NCI-H226 (cell line): Measurements from ENCODE around the gene ARMC6.
A peak's percentile ranks its signal among the peaks of the same experiment; 100 is the strongest.

Experiments
- DNase-seq: peaks from one replicate; pipeline ENCODE4 v3.0.0-alpha.2; 2015

Gene ARMC6

GRCh38 chr19:19056636-19057275, 23.4 kb downstream of the ARMC6 start:
- DNase-seq: no peak

GRCh38 chr19:19057317-19057716, 23.9 kb downstream of the ARMC6 start:
- no peak for DNase-seq

- DNase-seq: no peak
These were observed 24.3 kb downstream of the ARMC6 start for GRCh38 chr19:19057720-19058119.

GRCh38 chr19:19059018-19059836, 25.8 kb downstream of the ARMC6 start:
- DNase-seq: no peak

GRCh38 chr19:19059837-19060611, 26.6 kb downstream of the ARMC6 start:
- DNase-seq: no peak

GRCh38 chr19:19061506-19061905, 28.1 kb downstream of the ARMC6 start:
- DNase-seq: no peak

- DNase-seq: peak; percentile 47
These were observed 29.2 kb downstream of the ARMC6 start for GRCh38 chr19:19062454-19063182.

- peak; percentile 100 for DNase-seq
These were observed 30.0 kb downstream of the ARMC6 start, which contains the start of gene SLC25A42 for GRCh38 chr19:19063183-19064097. Gene SLC25A42 (plus strand): TSS chr19:19063994. CDS start chr19:19096125, 32,131 bp downstream.

- DNase-seq: no peak
These were observed 30.8 kb downstream of the ARMC6 start for GRCh38 chr19:19064098-19064722.

- DNase-seq: no peak
These were observed 31.7 kb downstream of the ARMC6 start for GRCh38 chr19:19064811-19065745.

- no peak for DNase-seq
These were observed 34.1 kb downstream of the ARMC6 start for GRCh38 chr19:19067276-19068072.

- DNase-seq: no peak
These were observed 35.6 kb downstream of the ARMC6 start for GRCh38 chr19:19068659-19069654.

- DNase-seq: no peak
These were observed 38.5 kb downstream of the ARMC6 start for GRCh38 chr19:19071897-19072296.

- DNase-seq: no peak
These were observed 40.9 kb downstream of the ARMC6 start for GRCh38 chr19:19074196-19074882.

GRCh38 chr19:19075126-19075525, 41.7 kb downstream of the ARMC6 start:
- DNase-seq: no peak

- no peak for DNase-seq
These were observed 43.1 kb downstream of the ARMC6 start for GRCh38 chr19:19076476-19076875.

- DNase-seq: no peak
These were observed 43.7 kb downstream of the ARMC6 start for GRCh38 chr19:19077103-19077502.
